ENCODE data around the gene LRBA.

DNA sequence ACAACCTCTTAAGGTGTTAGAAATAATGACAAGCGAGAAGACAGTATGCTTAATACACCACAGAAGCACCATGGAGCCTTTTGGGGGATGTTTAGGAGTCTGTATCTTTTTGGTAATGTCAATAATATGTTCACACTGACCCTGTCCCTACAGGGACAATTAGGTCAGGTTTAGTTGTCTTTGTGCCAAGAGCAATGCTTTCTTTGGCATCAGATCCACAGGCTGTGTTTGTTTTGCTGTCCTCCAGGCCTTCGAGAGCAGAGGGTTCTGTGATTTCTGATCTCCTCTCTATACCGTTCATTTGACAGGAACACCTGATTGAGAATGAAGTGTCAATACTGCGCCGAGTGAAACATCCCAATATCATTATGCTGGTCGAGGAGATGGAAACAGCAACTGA, 783.1 kb downstream of the LRBA start:
- TF ChIP-seq, protein P1, sequence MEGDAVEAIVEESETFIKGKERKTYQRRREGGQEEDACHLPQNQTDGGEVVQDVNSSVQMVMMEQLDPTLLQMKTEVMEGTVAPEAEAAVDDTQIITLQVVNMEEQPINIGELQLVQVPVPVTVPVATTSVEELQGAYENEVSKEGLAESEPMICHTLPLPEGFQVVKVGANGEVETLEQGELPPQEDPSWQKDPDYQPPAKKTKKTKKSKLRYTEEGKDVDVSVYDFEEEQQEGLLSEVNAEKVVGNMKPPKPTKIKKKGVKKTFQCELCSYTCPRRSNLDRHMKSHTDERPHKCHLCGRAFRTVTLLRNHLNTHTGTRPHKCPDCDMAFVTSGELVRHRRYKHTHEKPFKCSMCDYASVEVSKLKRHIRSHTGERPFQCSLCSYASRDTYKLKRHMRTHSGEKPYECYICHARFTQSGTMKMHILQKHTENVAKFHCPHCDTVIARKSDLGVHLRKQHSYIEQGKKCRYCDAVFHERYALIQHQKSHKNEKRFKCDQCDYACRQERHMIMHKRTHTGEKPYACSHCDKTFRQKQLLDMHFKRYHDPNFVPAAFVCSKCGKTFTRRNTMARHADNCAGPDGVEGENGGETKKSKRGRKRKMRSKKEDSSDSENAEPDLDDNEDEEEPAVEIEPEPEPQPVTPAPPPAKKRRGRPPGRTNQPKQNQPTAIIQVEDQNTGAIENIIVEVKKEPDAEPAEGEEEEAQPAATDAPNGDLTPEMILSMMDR (IDR thresholded peaks at IDR 0.05): no peak
- TF ChIP-seq POLR2A (IDR thresholded peaks at IDR 0.05): no peak

Measured in body of pancreas (tissue), 4 donors.